Sciatic nerve (tissue), 2 donors: Measurements from ENCODE around the gene CCDC88C. TPM values are rescaled to one million over a fixed set of nuclear protein-coding genes. Genes with fewer than 3 reads are reported as not detected.
A peak's percentile ranks its signal among the peaks of the same experiment; 100 is the strongest.

Experiments used
- ATAC-seq: fragments of 200-7000 bp; cut with Tn5 transposase; one replicate; pipeline ENCODE4 v1.9.1; 2020; ENCODE audit warnings: mild to moderate bottlenecking, moderate library complexity
- DNase-seq: peaks from one replicate; pipeline ENCODE4 v3.0.0-alpha.2; 2020; ENCODE audit warnings: low spot score
- intact Hi-C: fragments of 100-400 bp; cut with DNase I; formaldehyde crosslinking; loops from one replicate; pipeline ENCODE4 v1.14.2; 2022
- total RNA-seq: library from RNA; stranded (reverse); fragmentation: NEBNext Ultra II Directional; extraction: Animal tissue kit (Norgen Biotek cat#: 25700); gene quantifications from one replicate; pipeline ENCODE4 v1.2.1, GENCODE V29; 2021
- donor health status: DM: no; HTN: no; CAD: no.
- donor health status: DM: no; HTN: no; CAD: no.

CCDC88C gene
- total RNA-seq, 1 donor from 2014 or later = 16.2 TPM

DNA sequence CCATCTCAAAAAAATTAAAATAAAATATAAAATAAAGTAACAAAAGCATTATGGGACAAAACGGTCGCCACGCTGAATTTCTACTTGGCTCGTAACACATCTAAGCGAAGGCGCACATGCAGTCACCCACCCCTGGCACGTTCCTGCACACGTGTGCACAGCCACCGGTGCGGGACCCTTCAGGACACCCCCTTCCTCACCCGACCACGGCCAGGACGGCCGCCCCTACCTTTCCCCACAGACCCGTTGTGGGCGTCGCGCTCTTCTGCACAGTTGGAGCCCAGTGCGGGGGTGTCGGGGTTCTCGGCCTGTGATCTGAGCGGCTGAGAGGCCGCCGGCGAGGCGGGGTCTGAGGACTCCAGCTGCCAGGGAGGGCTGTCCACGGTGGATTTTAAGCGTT is 128.7 kb downstream of the CCDC88C start:
- DNase-seq (no peak), ATAC-seq (no peak)
- intact Hi-C loops = loop anchor here (10.0 kb wide), 1 partner anchor 114 kb away; no protein-coding TSS in a partner anchor

DNA sequence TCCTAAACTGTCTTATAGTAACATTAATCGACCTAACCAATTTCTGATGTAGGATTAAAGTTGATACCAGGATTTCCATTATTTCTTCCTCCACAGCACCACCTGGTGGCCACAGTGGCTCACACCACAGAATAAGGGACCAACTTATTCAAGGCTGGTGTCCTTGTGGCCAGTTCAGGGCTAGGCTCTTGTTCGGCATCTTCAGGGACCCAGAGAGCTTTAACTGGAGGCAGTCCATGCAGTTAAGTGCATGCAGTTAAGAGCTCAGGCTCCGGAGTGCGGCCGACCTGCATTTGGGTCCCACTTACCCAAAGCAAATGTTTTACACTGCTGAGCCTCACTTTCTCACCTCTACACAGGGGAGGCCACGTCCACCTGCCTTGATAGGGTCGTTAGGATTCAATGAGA is 131.1 kb downstream of the CCDC88C start:
- peak; percentile 73 for ATAC-seq
- intact Hi-C loops = loop anchor here (10.0 kb wide), 1 partner anchor 112 kb away; no protein-coding TSS in a partner anchor

DNA sequence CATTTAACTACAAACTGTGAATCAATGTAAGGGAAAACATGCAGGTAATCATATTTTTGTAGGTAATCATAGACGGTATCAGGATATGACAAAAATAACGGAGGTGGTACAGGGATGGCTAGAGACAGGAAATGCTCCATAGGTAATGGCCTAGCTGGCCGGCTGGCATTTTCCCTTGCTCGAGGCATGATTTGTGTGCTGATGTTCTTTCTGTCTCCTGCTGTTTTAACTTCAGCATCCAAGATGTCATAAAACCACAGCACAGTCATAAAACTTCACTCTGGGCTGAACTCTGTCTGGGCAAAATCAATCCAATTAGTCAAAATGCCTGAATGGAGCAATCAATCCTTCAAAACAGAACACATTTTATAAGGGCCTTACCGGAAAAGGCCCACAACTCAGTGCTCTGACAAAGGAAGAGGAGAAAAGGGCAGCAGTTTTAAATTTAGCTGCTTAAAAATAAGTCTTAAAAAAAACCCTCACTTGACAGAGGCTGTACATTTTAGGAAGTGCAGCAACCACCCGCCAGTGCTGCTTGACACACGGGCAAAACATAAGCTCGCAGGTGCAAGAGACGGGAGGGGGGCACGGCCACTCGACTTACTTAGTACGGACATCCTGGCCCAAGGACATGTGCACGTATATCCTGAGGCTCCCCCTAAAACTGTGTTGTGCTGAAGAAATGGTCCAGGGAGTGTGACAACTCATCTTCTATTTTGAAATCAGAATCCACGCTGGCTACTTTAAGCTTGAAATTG is 132.7 kb downstream of the CCDC88C start:
- ATAC-seq (no peak), DNase-seq (no peak)
- intact Hi-C loops = loop anchor here (10.0 kb wide), 1 partner anchor 110 kb away; no protein-coding TSS in a partner anchor

More for the DNA sequence above, 131.1 kb downstream of the CCDC88C start:
- DNase-seq = peak; percentile 86

DNA sequence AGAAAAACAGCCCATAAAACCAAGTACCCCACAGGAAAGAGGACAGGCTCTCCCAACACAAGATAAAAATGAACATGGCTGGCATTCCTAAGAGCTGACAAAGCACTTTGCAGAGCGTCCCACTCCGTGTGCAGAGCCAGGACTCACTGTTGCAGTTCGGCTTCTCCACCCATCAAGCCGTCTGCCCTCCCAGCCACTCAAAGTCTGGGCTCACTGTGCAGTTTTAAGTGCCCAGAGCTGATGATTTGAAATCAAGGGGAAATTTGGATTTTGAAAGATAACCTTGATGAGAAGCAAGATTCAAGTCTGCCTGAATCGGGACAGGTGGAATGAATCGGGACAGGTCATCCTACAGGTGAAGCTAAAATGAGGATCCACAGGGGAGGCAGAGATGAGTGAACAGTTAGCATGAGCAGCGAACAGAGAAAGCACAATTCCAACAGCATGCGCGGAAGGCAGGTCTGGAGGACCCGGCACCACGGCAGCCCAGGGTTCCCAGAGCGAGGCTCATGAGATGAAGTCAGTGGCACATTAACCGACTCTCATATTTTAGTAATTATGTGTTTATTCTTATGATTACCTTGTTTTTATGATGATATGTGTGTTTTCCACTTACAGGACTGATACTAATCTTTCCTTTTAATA is 133.4 kb downstream of the CCDC88C start:
- intact Hi-C loops = loop anchor here (10.0 kb wide), 1 partner anchor 109 kb away; no protein-coding TSS in a partner anchor
- DNase-seq (no peak), ATAC-seq (no peak)

DNA sequence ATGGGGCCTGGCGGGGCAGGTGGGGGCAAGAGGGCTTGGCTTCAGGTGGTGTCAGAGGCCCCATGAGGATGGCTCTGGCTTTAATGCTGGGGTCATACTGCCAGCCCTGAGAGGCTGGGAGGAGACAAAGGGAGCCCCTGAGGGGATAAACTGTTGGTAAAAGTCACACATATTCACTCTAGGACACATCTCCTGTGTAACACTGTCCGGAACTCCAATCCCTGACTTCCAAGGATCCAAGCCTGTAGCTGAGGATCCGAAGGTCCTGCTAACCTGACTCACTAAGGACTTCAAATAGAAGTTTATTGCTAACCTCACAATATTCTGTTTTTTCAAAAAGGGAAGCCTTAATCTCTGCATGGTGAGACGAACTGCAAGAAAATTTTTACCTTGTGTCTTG is 134.0 kb downstream of the CCDC88C start:
- no peak for DNase-seq
- intact Hi-C loops = loop anchor here (10.0 kb wide), 1 partner anchor 109 kb away; no protein-coding TSS in a partner anchor
- no peak for ATAC-seq

DNA sequence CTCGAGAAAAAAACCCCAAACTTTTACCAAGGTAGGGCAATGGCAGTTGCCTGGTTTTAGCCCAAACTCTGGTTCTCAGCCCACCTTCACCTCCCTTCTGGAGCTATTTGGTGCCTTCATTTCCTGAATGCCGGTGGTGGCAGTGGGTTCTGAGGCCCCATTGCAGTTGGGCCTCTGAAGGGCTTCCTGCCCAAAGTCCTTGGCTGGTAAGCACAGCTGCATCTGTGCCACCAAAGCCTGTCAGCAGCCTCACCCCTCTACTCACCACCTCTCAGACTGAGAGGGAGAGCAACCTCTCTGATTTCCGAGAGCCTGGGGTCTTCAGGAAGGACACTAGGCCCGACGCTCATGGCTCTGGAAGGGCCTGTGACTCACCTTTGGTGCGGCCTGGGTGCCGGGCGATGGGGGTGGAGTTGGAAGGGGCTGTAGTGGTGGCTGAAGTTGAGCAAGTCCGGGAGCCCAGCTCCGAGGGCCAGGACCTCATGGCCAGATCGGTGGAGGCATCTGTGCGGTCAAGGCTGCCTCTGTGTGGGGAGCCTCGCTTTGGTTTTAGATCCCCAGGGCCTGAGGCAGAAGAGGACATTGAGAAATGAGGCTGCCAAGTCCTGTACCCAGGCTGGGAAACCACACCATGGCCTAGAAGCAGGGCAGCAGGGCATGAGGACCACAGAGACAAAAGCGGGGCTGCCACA is 134.5 kb downstream of the CCDC88C start:
- ATAC-seq = no peak
- no peak for DNase-seq
- intact Hi-C loops = loop anchor here (10.0 kb wide), 1 partner anchor 108 kb away; no protein-coding TSS in a partner anchor

DNA sequence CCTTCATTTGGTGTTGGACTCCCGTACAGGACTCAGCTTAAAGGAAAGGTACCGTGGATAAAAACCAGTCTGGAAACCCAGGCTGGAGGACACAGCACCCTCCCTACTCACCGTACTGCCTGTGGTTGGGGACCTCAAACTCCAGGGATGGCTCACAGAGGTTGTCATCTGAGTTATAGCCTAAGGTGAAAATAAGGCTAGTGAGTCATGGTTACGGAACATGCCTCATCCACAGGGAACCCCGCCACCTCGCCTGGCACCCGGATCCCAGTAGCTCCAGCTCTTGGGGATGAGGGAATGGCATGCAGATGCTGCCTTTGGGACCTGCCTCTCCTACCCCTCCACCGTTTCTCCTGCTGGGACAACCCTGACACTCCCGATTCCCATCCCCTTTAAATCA is 136.3 kb downstream of the CCDC88C start:
- ATAC-seq (no peak), DNase-seq (no peak)
- intact Hi-C loops = loop anchor here (10.0 kb wide), 1 partner anchor 107 kb away; no protein-coding TSS in a partner anchor

DNA sequence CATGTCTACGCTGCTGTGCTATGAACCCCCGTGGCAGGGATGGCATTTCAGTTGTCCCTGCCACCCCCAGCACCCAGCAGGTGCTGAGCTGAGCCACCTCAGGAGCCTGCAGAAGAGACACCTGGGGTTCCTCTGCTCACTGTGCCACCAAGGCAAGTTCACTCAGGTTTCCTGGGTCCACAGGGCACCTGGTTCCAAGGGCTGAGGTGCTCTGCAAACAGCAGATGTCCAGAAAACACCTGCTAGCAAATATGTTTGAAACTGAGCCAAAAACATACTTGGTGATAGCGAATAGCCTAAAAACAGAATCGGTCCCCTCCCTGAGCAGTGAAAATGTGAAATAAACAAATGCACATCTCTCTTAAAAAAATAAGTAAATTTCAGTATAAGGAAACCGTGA is 137.5 kb downstream of the CCDC88C start:
- no peak for DNase-seq
- no peak for ATAC-seq
- intact Hi-C loops = loop anchor here (10.0 kb wide), 1 partner anchor 105 kb away; no protein-coding TSS in a partner anchor

DNA sequence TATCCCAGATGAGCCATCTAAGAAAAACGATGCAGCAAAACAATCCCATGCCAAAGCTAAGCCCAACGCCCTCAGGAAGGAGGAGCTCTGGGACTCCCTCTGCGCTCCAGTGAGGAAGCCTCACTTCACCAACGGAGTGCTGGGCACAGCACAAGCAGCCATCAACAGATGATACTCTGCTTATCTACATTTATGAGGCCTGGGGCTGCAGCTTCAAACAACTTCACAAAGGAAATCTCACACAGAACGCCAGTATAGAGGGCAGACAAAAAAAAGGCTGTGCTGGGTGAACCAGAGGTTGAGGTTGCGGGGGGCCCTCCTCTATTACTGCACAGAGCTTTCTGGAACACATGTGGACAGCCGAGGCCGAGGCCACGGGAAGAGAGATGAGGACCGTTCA is 138.3 kb downstream of the CCDC88C start:
- intact Hi-C loops = no loop called here
- no peak for DNase-seq
- no peak for ATAC-seq

DNA sequence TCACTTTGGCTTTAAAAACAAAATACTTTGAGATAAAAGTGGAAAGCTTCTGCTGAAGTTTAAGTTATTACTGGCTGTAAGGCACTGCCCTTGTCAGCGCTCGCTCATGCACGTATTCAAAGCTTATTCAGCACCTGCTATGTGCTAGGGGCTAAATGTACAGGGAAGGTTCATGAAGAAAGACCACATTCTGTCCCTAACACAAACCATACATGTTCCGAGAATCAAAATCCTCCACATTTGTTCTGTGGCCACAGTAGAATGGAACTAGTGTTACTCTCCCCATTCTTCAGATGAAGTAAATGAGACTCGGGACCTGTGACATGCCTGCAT is 139.3 kb downstream of the CCDC88C start:
- DNase-seq (no peak), ATAC-seq (no peak)
- intact Hi-C loops = no loop called here

DNA sequence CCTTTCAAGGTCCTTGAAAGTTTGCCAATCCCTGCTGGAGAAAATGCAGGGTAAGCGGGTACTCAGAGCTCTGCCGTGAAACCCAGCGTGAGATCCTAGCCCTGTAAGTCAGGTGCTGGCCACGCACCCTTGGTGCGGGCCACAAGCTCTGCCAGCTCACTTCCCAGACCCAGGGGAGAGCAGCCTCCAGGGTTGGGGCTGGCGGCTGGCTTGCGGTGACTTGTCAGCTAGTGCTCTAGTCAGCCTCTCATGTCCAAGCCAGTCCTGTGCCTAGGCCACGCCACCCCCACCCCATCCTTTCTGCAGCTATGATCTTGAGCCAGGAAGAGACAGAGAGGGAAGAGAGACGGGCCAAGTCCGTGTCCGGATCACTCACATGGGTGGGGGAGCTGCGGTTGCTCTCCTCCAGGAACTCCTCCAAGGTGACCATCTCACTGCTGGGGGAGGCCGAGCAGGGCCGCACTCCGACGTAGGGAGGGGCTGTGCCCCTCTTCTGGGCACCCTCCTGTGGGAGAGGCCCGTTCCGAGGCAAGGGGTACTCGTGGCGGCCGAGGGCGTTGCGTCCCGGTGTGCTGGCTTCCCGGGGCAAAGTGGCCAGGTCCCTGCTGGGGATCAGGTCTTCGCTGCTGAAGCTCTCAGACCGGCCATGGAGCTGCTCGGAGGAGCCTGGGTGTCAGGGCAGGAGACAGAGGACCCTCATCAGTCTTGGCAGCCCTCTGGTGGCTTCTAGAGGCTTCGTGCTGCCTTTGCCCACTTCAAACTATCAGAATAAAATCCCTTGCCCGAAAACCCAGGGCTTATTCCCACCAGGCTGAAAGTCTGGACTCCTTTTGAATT is 139.9 kb downstream of the CCDC88C start:
- ATAC-seq (no peak), DNase-seq (no peak)
- intact Hi-C loops = no loop called here

DNA sequence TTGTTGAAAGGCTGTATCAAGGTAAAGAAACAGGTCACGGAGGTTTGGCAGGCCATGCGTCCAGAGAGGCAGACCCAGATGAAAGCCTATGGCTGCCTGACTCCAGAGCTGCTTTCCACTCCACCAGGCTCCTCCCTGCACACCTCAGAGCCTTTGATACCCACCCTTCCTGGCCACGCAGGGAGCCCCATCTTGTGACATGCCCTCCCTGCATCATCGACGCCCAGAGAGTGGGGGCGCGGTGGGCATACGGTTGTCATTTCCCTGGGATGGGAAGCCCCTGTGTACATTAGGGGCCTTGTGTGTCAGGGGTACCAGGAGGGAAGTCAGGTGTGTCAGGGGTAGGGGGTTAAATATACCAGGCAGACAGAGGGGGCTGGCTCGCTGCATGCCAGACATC is 142.8 kb downstream of the CCDC88C start:
- intact Hi-C loops = no loop called here
- DNase-seq = no peak

DNA sequence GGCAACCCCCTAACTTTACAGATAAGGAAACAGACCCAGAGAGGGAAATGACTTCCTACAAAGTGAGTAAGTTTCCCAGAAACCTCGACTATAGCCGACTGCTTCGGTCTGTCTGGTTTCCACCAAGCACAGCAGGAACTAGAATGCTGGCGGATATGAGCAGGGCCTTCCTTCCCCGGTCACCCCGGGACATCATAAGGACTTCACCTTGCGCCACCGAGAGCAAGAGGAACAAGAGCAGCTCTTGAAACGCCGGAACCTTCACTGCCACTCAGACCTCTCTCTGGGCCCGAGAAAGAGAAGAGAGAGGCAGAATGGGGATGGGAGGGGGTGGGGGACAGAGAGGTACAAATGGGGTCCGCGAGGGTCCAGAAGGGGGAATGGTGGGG is 143.7 kb downstream of the CCDC88C start:
- intact Hi-C loops = no loop called here
- DNase-seq (no peak), ATAC-seq (no peak)

More for the DNA sequence above, 142.8 kb downstream of the CCDC88C start:
- no peak for ATAC-seq

DNA sequence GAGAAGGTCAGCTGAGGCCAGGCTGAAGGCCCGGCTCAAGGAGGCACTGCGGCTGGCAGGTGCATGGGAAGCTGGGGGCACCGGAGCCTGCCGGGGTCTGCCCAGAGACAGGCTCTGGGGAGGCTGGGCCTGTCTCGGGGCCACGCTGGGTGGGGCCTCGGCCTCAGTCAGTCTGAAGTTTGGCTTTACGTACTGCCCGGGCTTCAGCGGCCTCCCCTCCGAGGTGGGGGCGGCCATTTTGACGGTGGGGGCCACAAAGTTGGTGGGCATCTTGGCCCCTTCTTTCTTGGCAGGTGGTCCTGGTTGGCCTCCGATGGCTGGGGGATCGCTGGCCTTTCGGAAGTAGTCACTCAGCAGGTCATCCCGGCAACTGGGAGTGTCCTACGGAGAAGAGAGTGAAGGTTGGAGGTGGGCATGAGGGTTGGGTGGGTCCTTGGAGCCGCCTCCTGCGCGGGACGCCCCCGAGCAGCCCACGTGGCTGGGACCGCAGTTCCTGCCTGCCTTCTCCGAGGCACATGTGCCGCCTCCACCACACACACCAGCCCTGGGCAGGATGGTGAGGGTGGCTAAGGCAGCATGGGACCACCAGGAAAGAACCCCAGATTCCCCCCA is 144.2 kb downstream of the CCDC88C start:
- no peak for ATAC-seq
- DNase-seq = no peak
- intact Hi-C loops = no loop called here

DNA sequence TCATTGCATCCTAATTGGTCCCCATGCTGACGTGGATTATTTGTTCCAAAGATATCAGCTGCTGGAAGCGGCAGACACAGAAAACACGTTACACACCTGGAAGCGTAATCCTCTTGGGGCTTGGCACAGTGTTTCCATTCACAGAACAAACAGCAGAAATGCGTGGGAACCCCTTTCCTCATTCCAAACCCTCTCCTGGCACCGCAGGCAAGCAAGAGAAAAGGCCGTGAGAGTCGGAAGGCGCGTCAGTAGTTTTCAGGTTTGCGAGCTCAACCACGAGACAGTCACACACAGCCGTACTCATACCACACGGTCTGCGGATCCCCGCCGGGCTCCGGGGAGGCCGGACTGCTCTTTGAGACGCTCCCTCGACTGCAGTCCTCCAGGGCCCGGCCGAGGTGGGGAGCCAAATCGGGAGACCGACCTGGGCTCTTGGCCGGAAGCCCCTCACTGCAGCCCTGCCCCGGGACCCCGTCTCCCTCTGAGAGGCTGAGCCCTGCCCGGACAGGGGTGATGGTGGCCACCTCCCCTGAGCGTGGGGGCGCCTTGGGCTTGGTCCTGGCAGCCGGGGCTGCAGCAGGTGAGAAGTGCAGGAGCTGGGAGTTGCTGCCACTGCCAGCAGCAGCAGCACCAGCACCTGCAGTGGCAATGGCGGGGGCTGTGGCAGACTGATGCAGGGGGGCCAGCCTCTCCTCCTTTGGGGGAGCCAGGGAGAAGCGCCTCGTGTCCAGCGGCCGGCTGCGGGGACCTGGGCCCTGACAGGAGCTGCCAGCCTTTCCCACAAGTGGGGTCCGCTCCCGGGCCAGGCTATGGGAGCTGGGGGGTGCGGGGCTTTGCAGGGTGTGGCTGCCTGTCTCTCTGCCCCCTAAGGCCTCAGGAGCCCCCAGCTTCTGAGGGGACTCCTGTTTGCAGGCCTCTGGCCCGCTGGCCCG is 145.0 kb downstream of the CCDC88C start:
- no peak for ATAC-seq
- intact Hi-C loops = no loop called here
- no peak for DNase-seq

DNA sequence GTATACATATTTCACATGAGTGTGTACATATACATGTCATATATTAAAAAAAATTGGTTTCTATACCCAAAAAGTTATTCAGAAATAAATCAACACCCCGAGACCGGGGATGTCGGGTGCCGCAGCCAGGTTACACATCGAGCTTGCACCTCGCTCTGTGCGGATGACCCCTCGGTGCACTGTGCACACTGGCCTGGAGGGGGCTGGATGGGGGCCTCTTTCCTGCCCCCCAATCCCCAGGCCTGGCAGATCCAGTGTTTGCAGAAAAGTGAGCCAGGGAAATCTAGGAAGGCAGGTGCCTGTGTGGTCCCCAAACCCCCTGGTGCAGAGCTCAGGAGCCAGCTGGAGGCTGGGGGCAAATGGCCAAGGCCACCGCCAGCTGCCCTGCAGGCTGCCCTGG is 146.0 kb downstream of the CCDC88C start:
- intact Hi-C loops = no loop called here
- ATAC-seq (no peak), DNase-seq (no peak)

DNA sequence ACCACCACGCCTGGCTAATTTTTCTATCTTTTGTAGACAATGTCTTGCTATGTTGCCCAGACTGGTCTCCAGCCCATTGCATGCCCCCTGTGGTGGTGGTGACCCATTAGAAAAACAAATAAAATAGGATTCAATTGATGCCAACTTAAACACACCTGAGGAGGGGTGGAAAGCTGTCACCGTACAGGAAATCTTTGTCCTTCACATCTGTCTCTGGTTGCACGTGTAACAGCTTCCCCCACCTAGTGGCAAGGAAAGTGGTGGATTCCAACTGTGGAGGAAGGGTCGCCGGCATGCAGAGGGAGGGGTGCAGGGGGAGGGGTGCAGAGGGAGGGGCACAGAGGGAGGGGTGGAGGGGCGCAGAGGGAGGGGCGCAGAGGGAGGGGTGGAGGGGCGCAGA is 147.0 kb downstream of the CCDC88C start:
- intact Hi-C loops = no loop called here
- DNase-seq = no peak
- ATAC-seq = no peak
